Stimulated activated CD8-positive, alpha-beta memory T cell treated with anti-CD3 and anti-CD28 coated beads, Interleukin-7, amount 100 ng/mL, for 24 hours (primary cell): ENCODE results near the gene CLDN11.

Experiments used
- DNase-seq: peaks from one replicate; pipeline ENCODE4 v3.0.0-alpha.2; 2020; ENCODE audit warnings: low read depth

The CLDN11 gene

GRCh38 chr3:170418422-170419398, at the start of gene CLDN11:
TSS of gene CLDN11 (plus strand) at chr3:170418868. CDS start at chr3:170419067, 199 bp downstream.
- DNase-seq: no peak

GRCh38 chr3:170368921-170369320, 49.7 kb upstream of the CLDN11 start:
- no peak for DNase-seq

GRCh38 chr3:170372190-170372879, 46.3 kb upstream of the CLDN11 start:
- no peak for DNase-seq

GRCh38 chr3:170383567-170383966, 35.1 kb upstream of the CLDN11 start:
- DNase-seq: no peak

- DNase-seq: no peak
Measured at GRCh38 chr3:170386468-170386867, 32.2 kb upstream of the CLDN11 start.

- DNase-seq: no peak
Measured at GRCh38 chr3:170387950-170388349, 30.7 kb upstream of the CLDN11 start.

GRCh38 chr3:170391108-170391507, 27.6 kb upstream of the CLDN11 start:
- no peak for DNase-seq

- no peak for DNase-seq
Measured at GRCh38 chr3:170397685-170398084, 21.0 kb upstream of the CLDN11 start.

- no peak for DNase-seq
Measured at GRCh38 chr3:170405101-170405500, 13.6 kb upstream of the CLDN11 start.

- no peak for DNase-seq
Measured at GRCh38 chr3:170410428-170411029, 8.1 kb upstream of the CLDN11 start.

- DNase-seq: no peak
Measured at GRCh38 chr3:170413291-170413690, 5.4 kb upstream of the CLDN11 start.

GRCh38 chr3:170414202-170414663, 4.4 kb upstream of the CLDN11 start:
- DNase-seq: no peak

GRCh38 chr3:170417090-170417489, 1.6 kb upstream of the CLDN11 start:
- no peak for DNase-seq

- no peak for DNase-seq
Measured at GRCh38 chr3:170419557-170420087, 954 bp downstream of the CLDN11 start.

- no peak for DNase-seq
Measured at GRCh38 chr3:170420307-170420821, 1.7 kb downstream of the CLDN11 start.

- no peak for DNase-seq
Measured at GRCh38 chr3:170421111-170421641, 2.5 kb downstream of the CLDN11 start.

GRCh38 chr3:170421758-170422157, 3.1 kb downstream of the CLDN11 start:
- DNase-seq: no peak

GRCh38 chr3:170423001-170423615, 4.4 kb downstream of the CLDN11 start:
- DNase-seq: no peak

- no peak for DNase-seq
Measured at GRCh38 chr3:170424879-170425278, 6.2 kb downstream of the CLDN11 start.

- no peak for DNase-seq
Measured at GRCh38 chr3:170425491-170426239, 7.0 kb downstream of the CLDN11 start.
